Astrocyte (in vitro differentiated cells and primary cell): ENCODE data around the gene MAP7. TPM values are rescaled to one million over a fixed set of nuclear protein-coding genes. Genes with fewer than 3 reads are reported as not detected.

ENCODE experiments used
- DNase-seq: peaks from one replicate; pipeline ENCODE4 v3.0.0-alpha.2; 2010; ENCODE audit warnings: low read depth
- FAIRE-seq: peaks from 2 replicates; lab custom pipeline; 2011; peaks lifted over from hg19 to GRCh38; lab: Jason Lieb, UNC
- H2AFZ ChIP-seq: 2 replicates; pipeline ENCODE4 v1.6.0; 2012; ENCODE audit warnings: low read depth, low read length, inconsistent platforms
- H3K27ac ChIP-seq: 2 replicates; pipeline ENCODE4 v1.5.1; 2011; ENCODE audit warnings: low read depth, low read length, inconsistent platforms
- H3K27me3 ChIP-seq: 2 replicates; pipeline ENCODE4 v1.6.0; 2011; ENCODE audit warnings: low read length, inconsistent platforms; ENCODE audit not compliant: insufficient read depth
- H3K36me3 ChIP-seq: 2 replicates; pipeline ENCODE4 v1.5.1; 2011; ENCODE audit warnings: low read length, inconsistent platforms; ENCODE audit not compliant: insufficient read depth
- H3K4me1 ChIP-seq: 2 replicates; pipeline ENCODE4 v1.5.1; 2011; ENCODE audit warnings: low read length, inconsistent platforms; ENCODE audit not compliant: insufficient read depth
- H3K4me2 ChIP-seq: 2 replicates; pipeline ENCODE4 v1.6.0; 2012; ENCODE audit warnings: low read length, inconsistent platforms
- H3K4me3 ChIP-seq: 2 replicates; pipeline ENCODE4 v1.5.1; 2011; ENCODE audit warnings: low read depth, mild to moderate bottlenecking, low read length, inconsistent platforms; ENCODE audit not compliant: insufficient read depth
- H3K79me2 ChIP-seq: 2 replicates; pipeline ENCODE4 v1.6.0; 2012; ENCODE audit warnings: mild to moderate bottlenecking, low read length, inconsistent platforms; ENCODE audit not compliant: insufficient read depth
- H3K9ac ChIP-seq: 2 replicates; pipeline ENCODE4 v1.6.0; 2012; ENCODE audit warnings: mild to moderate bottlenecking, low read length, inconsistent platforms
- H3K9me3 ChIP-seq: 2 replicates; pipeline ENCODE4 v1.5.1; 2012; ENCODE audit warnings: low read depth, mild to moderate bottlenecking, low read length, inconsistent platforms; ENCODE audit not compliant: insufficient read depth
- H4K20me1 ChIP-seq: 2 replicates; pipeline ENCODE4 v1.6.0; 2012; ENCODE audit warnings: low read length, inconsistent platforms; ENCODE audit not compliant: insufficient read depth
- H3K27ac Mint-ChIP-seq: one replicate; pipeline ENCODE4 v1.8.0; 2021; ENCODE audit warnings: mild to moderate bottlenecking, mixed read lengths; ENCODE audit not compliant: unreplicated experiment
- H3K27me3 Mint-ChIP-seq: one replicate; pipeline ENCODE4 v1.8.0; 2021; ENCODE audit warnings: low read depth, mixed read lengths; ENCODE audit not compliant: unreplicated experiment
- H3K36me3 Mint-ChIP-seq: one replicate; pipeline ENCODE4 v1.8.0; 2021; ENCODE audit warnings: low read depth, mixed read lengths; ENCODE audit not compliant: unreplicated experiment
- H3K4me1 Mint-ChIP-seq: one replicate; pipeline ENCODE4 v1.8.0; 2021; ENCODE audit warnings: low read depth, mixed read lengths; ENCODE audit not compliant: unreplicated experiment
- H3K4me3 Mint-ChIP-seq: one replicate; pipeline ENCODE4 v1.8.0; 2021; ENCODE audit warnings: mild to moderate bottlenecking, moderate library complexity, mixed read lengths; ENCODE audit not compliant: unreplicated experiment
- H3K9me3 Mint-ChIP-seq: one replicate; pipeline ENCODE4 v1.8.0; 2021; ENCODE audit warnings: mild to moderate bottlenecking, mixed read lengths; ENCODE audit not compliant: unreplicated experiment
- EZH2 ChIP-seq: IDR thresholded peaks from 2 replicates; pipeline ENCODE4 v1.6.1; 2012; ENCODE audit warnings: mild to moderate bottlenecking, low read length, inconsistent platforms; ENCODE audit not compliant: insufficient read depth
- total RNA-seq: library from RNA; stranded (reverse); gene quantifications from 2 replicates; pipeline ENCODE4 v1.2.1, GENCODE V29; 2021
- TF ChIP-seq, protein P1 (sequence below): IDR thresholded peaks from 2 replicates; pipeline ENCODE4 v1.5.1; 2011; ENCODE audit warnings: low read depth, mild to moderate bottlenecking, inconsistent platforms, low read length, moderate library complexity; ENCODE audit not compliant: insufficient read depth

MAP7 gene
- total RNA-seq, 1 donor from 2014 or later, result 3.3 TPM

DNA sequence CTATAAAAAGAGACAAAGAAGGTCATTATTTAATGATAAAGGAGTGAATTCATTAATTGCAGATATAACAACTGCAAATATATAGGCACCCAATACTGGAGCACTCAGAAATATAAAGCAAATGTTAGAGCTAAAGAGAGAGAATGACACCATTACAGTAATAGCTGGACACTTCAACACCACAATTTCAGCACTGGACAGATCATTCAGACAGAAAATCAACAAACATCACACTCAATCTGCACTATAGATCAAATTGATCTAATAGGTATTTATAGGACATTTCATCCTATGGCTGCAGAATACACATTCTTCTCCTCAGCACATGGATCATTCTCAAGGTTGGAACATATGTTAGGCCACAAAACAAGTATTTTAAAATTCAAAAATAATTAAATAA, 72.7 kb downstream of the MAP7 start:
- TF ChIP-seq, protein P1, sequence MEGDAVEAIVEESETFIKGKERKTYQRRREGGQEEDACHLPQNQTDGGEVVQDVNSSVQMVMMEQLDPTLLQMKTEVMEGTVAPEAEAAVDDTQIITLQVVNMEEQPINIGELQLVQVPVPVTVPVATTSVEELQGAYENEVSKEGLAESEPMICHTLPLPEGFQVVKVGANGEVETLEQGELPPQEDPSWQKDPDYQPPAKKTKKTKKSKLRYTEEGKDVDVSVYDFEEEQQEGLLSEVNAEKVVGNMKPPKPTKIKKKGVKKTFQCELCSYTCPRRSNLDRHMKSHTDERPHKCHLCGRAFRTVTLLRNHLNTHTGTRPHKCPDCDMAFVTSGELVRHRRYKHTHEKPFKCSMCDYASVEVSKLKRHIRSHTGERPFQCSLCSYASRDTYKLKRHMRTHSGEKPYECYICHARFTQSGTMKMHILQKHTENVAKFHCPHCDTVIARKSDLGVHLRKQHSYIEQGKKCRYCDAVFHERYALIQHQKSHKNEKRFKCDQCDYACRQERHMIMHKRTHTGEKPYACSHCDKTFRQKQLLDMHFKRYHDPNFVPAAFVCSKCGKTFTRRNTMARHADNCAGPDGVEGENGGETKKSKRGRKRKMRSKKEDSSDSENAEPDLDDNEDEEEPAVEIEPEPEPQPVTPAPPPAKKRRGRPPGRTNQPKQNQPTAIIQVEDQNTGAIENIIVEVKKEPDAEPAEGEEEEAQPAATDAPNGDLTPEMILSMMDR, result no peak
- DNase-seq, result no peak

DNA sequence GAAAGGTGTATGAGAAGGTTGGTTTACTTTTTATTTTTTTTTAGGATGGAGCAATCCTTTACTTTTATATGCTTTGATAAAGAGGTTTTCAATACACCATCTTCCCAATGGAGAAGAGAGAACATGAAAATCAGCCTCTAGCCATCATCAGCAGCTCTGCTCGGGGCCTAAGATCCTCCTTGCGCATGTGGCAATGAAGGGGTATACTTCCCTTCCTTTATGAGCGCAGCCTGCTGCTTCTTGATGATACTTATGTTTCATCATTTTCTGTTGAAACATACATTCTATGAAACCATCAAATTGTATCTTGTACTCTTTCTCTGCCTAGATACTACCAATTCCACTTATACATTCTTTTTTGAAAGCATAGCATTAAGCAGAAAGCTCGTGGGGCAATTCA, 74.5 kb downstream of the MAP7 start:
- H3K27ac Mint-ChIP-seq, result no peak overlapping the region
- no peaks in the 10 kb centered on the region for H3K36me3 ChIP-seq
- no peaks in the 10 kb centered on the region for H3K9me3 Mint-ChIP-seq

More for the DNA sequence above, 72.7 kb downstream of the MAP7 start:
- Mint-ChIP-seq H3K27me3 (no peaks in the 10 kb centered on the region), H3K9me3 (no peaks in the 10 kb centered on the region), H3K27ac (no peak overlapping the region), H3K4me1 (no peaks in the 10 kb centered on the region), H3K4me3 (no peak overlapping the region), H3K36me3 (no peaks in the 10 kb centered on the region)
- no peak overlapping the region for H3K4me2 ChIP-seq
- no peak overlapping the region for H3K27ac ChIP-seq
- no peaks in the 10 kb centered on the region for H4K20me1 ChIP-seq
- no peaks in the 10 kb centered on the region for H3K4me1 ChIP-seq
- no peak overlapping the region for H2AFZ ChIP-seq
- H3K4me3 ChIP-seq, result no peak overlapping the region
- H3K9ac ChIP-seq, result no peak overlapping the region
- no peaks in the 10 kb centered on the region for H3K27me3 ChIP-seq
- H3K36me3 ChIP-seq, result no peaks in the 10 kb centered on the region
- no peak for FAIRE-seq
- H3K79me2 ChIP-seq, result no peaks in the 10 kb centered on the region
- no peaks in the 10 kb centered on the region for H3K9me3 ChIP-seq

DNA sequence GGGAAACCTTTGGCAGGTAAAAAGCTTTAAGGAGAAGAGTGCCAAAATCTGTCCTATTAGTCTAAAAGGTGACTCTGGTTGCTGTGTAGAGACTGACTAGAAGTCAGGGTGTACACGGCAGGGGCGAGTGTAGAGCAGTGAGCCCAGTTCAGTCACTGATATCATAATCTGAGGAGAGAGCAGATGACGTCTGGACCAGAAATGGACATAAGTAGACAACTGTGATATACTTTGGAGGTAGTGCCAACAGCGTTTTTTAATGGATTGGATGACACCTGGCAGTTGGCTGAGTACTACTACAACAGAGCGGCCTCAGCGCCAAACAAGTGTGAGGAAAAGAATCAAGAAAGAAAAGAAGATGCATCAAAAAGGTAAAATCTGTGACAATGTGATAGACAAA, 76.0 kb downstream of the MAP7 start:
- H3K4me1 ChIP-seq, result no peaks in the 10 kb centered on the region
- H3K4me2 ChIP-seq, result no peak overlapping the region
- DNase-seq (no peak), FAIRE-seq (no peak)
- no peaks in the 10 kb centered on the region for H3K79me2 ChIP-seq
- H2AFZ ChIP-seq, result no peak overlapping the region
- TF ChIP-seq, protein P1, result no peak
- no peak for TF ChIP-seq EZH2
- no peaks in the 10 kb centered on the region for H4K20me1 ChIP-seq
- no peaks in the 10 kb centered on the region for H3K4me1 Mint-ChIP-seq
- H3K9me3 Mint-ChIP-seq, result no peaks in the 10 kb centered on the region
- no peaks in the 10 kb centered on the region for H3K36me3 ChIP-seq
- H3K27me3 ChIP-seq, result no peaks in the 10 kb centered on the region
- H3K9ac ChIP-seq, result no peak overlapping the region
- H3K27ac ChIP-seq, result no peak overlapping the region
- H3K27ac Mint-ChIP-seq, result no peak overlapping the region
- H3K27me3 Mint-ChIP-seq, result no peaks in the 10 kb centered on the region
- H3K4me3 Mint-ChIP-seq, result no peak overlapping the region
- no peaks in the 10 kb centered on the region for H3K9me3 ChIP-seq
- no peaks in the 10 kb centered on the region for H3K36me3 Mint-ChIP-seq
- H3K4me3 ChIP-seq, result no peak overlapping the region

More for the DNA sequence above, 74.5 kb downstream of the MAP7 start:
- Histone ChIP-seq H4K20me1 (no peaks in the 10 kb centered on the region), H3K9me3 (no peaks in the 10 kb centered on the region), H3K4me1 (no peaks in the 10 kb centered on the region), H3K4me2 (no peak overlapping the region), H3K4me3 (no peak overlapping the region), H3K9ac (no peak overlapping the region), H2AFZ (no peak overlapping the region), H3K79me2 (no peaks in the 10 kb centered on the region), H3K27me3 (no peaks in the 10 kb centered on the region), H3K27ac (no peak overlapping the region)
- no peaks in the 10 kb centered on the region for H3K27me3 Mint-ChIP-seq
- no peak for FAIRE-seq
- TF ChIP-seq, protein P1, result no peak
- TF ChIP-seq EZH2, result no peak
- no peak for DNase-seq
- H3K4me3 Mint-ChIP-seq, result no peak overlapping the region
- no peaks in the 10 kb centered on the region for H3K4me1 Mint-ChIP-seq
- H3K36me3 Mint-ChIP-seq, result no peaks in the 10 kb centered on the region
